GM23338 (cell line): ENCODE results near the gene SRSF2.

ENCODE experiments used
- CREB1 ChIP-seq: fragments of 250-450 bp; sonication (Bioruptor Pico); IDR thresholded peaks from 2 replicates; pipeline ENCODE4 v1.5.0; 2020; ENCODE audit warnings: low read depth, mild to moderate bottlenecking, moderate library complexity
- CTCF ChIP-seq, 2 experiments: fragments of 200-600 bp in 1 of 2; sonication (generic) in 1 of 2; conservative IDR thresholded peaks; 2 replicates each; pipeline versions ENCODE4 v1.5.1 to v1.6.1; 2016 to 2017; ENCODE audit warnings: antibody characterized with exemption in 2 of 2, low read depth in 2 of 2, mild to moderate bottlenecking in 2 of 2, moderate library complexity in 1 of 2
- ETS1 ChIP-seq: IDR thresholded peaks from 2 replicates; pipeline ENCODE4 v1.6.1; 2016; ENCODE audit warnings: antibody characterized with exemption
- EZH2 ChIP-seq: fragments of 200-600 bp; sonication (generic); IDR thresholded peaks from one replicate; pipeline ENCODE4 v1.8.0; 2017; ENCODE audit warnings: antibody characterized with exemption, mild to moderate bottlenecking, low read depth; ENCODE audit not compliant: unreplicated experiment
- EZH2phosphoT487 ChIP-seq: fragments of 200-600 bp; sonication (generic); IDR thresholded peaks from one replicate; pipeline ENCODE4 v1.8.1; 2018; ENCODE audit warnings: antibody characterized with exemption; ENCODE audit not compliant: unreplicated experiment
- JUNB ChIP-seq: IDR thresholded peaks from one replicate; pipeline ENCODE4 v1.6.1; 2016; ENCODE audit warnings: antibody characterized with exemption; ENCODE audit not compliant: unreplicated experiment
- NANOG ChIP-seq: IDR thresholded peaks from 2 replicates; pipeline ENCODE4 v1.6.1; 2016; ENCODE audit warnings: antibody characterized with exemption, borderline replicate concordance
- POLR2AphosphoS5 ChIP-seq: IDR thresholded peaks from 2 replicates; pipeline ENCODE4 v1.6.1; 2016; ENCODE audit warnings: antibody characterized with exemption, low read depth
- STAT1 ChIP-seq: IDR thresholded peaks from one replicate; pipeline ENCODE4 v1.6.1; 2016; ENCODE audit warnings: antibody characterized with exemption; ENCODE audit not compliant: unreplicated experiment
- ZNF114 ChIP-seq: fragments of 250-450 bp; sonication (Bioruptor Pico); IDR thresholded peaks from 2 replicates; pipeline ENCODE4 v1.5.0; 2020; ENCODE audit warnings: mild to moderate bottlenecking, moderate library complexity
- ZNF331 ChIP-seq: fragments of 250-450 bp; sonication (Bioruptor Pico); IDR thresholded peaks from 2 replicates; pipeline ENCODE4 v1.5.0; 2020; ENCODE audit warnings: low read depth, mild to moderate bottlenecking, moderate library complexity
- ZNF462 ChIP-seq: fragments of 250-450 bp; sonication (Bioruptor Pico); IDR thresholded peaks from 2 replicates; pipeline ENCODE4 v1.5.0; 2020; ENCODE audit warnings: mild to moderate bottlenecking, moderate library complexity
- TF ChIP-seq, protein P1 (sequence below): IDR thresholded peaks from one replicate; pipeline ENCODE4 v1.6.1; 2018; ENCODE audit warnings: antibody characterized with exemption; ENCODE audit not compliant: unreplicated experiment

GRCh38 chr17:76702076-76702475 lies 35.1 kb downstream of the SRSF2 start:
- no peak for TF ChIP-seq CREB1
- no peak for TF ChIP-seq CTCF (conservative IDR thresholded peaks at IDR 0.05; ENCODE audit: low read depth in 2 of 2)
- TF ChIP-seq EZH2: no peak
- TF ChIP-seq POLR2AphosphoS5: no peak
- TF ChIP-seq EZH2phosphoT487: no peak
- TF ChIP-seq JUNB: no peak
- TF ChIP-seq, protein P1, sequence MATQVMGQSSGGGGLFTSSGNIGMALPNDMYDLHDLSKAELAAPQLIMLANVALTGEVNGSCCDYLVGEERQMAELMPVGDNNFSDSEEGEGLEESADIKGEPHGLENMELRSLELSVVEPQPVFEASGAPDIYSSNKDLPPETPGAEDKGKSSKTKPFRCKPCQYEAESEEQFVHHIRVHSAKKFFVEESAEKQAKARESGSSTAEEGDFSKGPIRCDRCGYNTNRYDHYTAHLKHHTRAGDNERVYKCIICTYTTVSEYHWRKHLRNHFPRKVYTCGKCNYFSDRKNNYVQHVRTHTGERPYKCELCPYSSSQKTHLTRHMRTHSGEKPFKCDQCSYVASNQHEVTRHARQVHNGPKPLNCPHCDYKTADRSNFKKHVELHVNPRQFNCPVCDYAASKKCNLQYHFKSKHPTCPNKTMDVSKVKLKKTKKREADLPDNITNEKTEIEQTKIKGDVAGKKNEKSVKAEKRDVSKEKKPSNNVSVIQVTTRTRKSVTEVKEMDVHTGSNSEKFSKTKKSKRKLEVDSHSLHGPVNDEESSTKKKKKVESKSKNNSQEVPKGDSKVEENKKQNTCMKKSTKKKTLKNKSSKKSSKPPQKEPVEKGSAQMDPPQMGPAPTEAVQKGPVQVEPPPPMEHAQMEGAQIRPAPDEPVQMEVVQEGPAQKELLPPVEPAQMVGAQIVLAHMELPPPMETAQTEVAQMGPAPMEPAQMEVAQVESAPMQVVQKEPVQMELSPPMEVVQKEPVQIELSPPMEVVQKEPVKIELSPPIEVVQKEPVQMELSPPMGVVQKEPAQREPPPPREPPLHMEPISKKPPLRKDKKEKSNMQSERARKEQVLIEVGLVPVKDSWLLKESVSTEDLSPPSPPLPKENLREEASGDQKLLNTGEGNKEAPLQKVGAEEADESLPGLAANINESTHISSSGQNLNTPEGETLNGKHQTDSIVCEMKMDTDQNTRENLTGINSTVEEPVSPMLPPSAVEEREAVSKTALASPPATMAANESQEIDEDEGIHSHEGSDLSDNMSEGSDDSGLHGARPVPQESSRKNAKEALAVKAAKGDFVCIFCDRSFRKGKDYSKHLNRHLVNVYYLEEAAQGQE: no peak
- no peak for TF ChIP-seq NANOG
- TF ChIP-seq ZNF114 (CRISPR knock-in tag): no peak
- no peak for TF ChIP-seq STAT1
- no peak for TF ChIP-seq ETS1
- no peak for TF ChIP-seq ZNF331
- no peak for TF ChIP-seq ZNF462
